Neural cell (in vitro differentiated cells): ENCODE data around the gene ZNF407. TPM values are rescaled to one million over a fixed set of nuclear protein-coding genes. Genes with fewer than 3 reads are reported as not detected.

Source experiments
- H2AFZ ChIP-seq: fragments of 200-600, 300-800 bp; sonication (generic), shearing (Covaris generic); 2 replicates; pipeline ENCODE4 v1.6.0; 2014; ENCODE audit warnings: low read depth, mild to moderate bottlenecking, antibody characterized with exemption, low read length, moderate library complexity
- H3F3A ChIP-seq: fragments of 200-600 bp; shearing (Covaris generic); 2 replicates; pipeline ENCODE4 v1.6.1; 2016; ENCODE audit warnings: mild to moderate bottlenecking, moderate library complexity, mixed read lengths, antibody characterized with exemption, low read length; ENCODE audit not compliant: insufficient read depth, poor library complexity, severe bottlenecking
- H3K27ac ChIP-seq: fragments of 200-600, 300-800 bp; sonication (generic), shearing (Covaris generic); 2 replicates; pipeline ENCODE4 v1.5.1; 2014; ENCODE audit warnings: mild to moderate bottlenecking, low read length, moderate library complexity
- H3K27me3 ChIP-seq: fragments of 300-800, 200-600 bp; sonication (generic), shearing (Covaris generic); 2 replicates; pipeline ENCODE4 v1.6.0; 2014; ENCODE audit warnings: mild to moderate bottlenecking, low read depth, low read length, moderate library complexity; ENCODE audit not compliant: insufficient read depth
- H3K36me3 ChIP-seq: fragments of 300-800, 200-600 bp; sonication (generic), shearing (Covaris generic); 2 replicates; pipeline ENCODE4 v1.5.1; 2014; ENCODE audit warnings: mild to moderate bottlenecking, antibody characterized with exemption, low read length, moderate library complexity; ENCODE audit not compliant: insufficient read depth
- H3K4me2 ChIP-seq: fragments of 300-800, 200-600 bp; sonication (generic), shearing (Covaris generic); 2 replicates; pipeline ENCODE4 v1.6.0; 2014; ENCODE audit warnings: mild to moderate bottlenecking, low read length
- H3K4me3 ChIP-seq: fragments of 300-800, 200-600 bp; sonication (generic), shearing (Covaris generic); 2 replicates; pipeline ENCODE4 v1.5.1; 2014; ENCODE audit warnings: mild to moderate bottlenecking, low read length, moderate library complexity
- H3K79me2 ChIP-seq: fragments of 200-600 bp; shearing (Covaris generic); replicated peaks from 2 replicates; pipeline ENCODE4 v1.6.0; 2014; ENCODE audit warnings: mild to moderate bottlenecking, low read length, moderate library complexity; ENCODE audit not compliant: insufficient read depth
- H3K9ac ChIP-seq: fragments of 300-800, 200-600 bp; sonication (generic), shearing (Covaris generic); 2 replicates; pipeline ENCODE4 v1.6.1; 2016; ENCODE audit warnings: mild to moderate bottlenecking, low read length, mixed read lengths
- H3K9me2 ChIP-seq: fragments of 200-600 bp; shearing (Covaris generic); 2 replicates; pipeline ENCODE4 v1.6.1; 2016; ENCODE audit warnings: mild to moderate bottlenecking, low read length, mixed read lengths; ENCODE audit not compliant: insufficient read depth
- H3K9me3 ChIP-seq: fragments of 200-600, 300-800 bp; sonication (generic), shearing (Covaris generic); 2 replicates; pipeline ENCODE4 v1.6.1; 2016; ENCODE audit warnings: mild to moderate bottlenecking, mixed run types, low read length, moderate library complexity, mixed read lengths
- H4K20me1 ChIP-seq: fragments of 200-600 bp; shearing (Covaris generic); 2 replicates; pipeline ENCODE4 v1.6.1; 2016; ENCODE audit warnings: mild to moderate bottlenecking, mixed run types; ENCODE audit not compliant: insufficient read depth
- EP300 ChIP-seq: fragments of 450-650 bp; conservative IDR thresholded peaks from 2 replicates; pipeline ENCODE4 v1.6.1; 2014; ENCODE audit warnings: antibody characterized with exemption, mild to moderate bottlenecking, moderate library complexity; ENCODE audit not compliant: poor library complexity, severe bottlenecking
- EZH2 ChIP-seq: fragments of 200-600, 300-800 bp; shearing (Covaris generic), sonication (generic); IDR thresholded peaks from 2 replicates; pipeline ENCODE4 v1.6.1; 2014; ENCODE audit warnings: antibody characterized with exemption, low read length, borderline replicate concordance, mild to moderate bottlenecking; ENCODE audit not compliant: insufficient read depth, poor library complexity, severe bottlenecking
- MXI1 ChIP-seq: fragments of 450-650 bp; conservative IDR thresholded peaks from 2 replicates; pipeline ENCODE4 v1.6.1; 2014; ENCODE audit warnings: antibody characterized with exemption, mild to moderate bottlenecking; ENCODE audit not compliant: poor library complexity, severe bottlenecking
- POLR2AphosphoS5 ChIP-seq: IDR thresholded peaks from 2 replicates; pipeline ENCODE4 v1.6.1; 2012
- RAD21 ChIP-seq: fragments of 450-650 bp; conservative IDR thresholded peaks from 2 replicates; pipeline ENCODE4 v1.6.1; 2014; ENCODE audit warnings: antibody characterized with exemption, mild to moderate bottlenecking, moderate library complexity
- SMC3 ChIP-seq: fragments of 450-650 bp; conservative IDR thresholded peaks from 2 replicates; pipeline ENCODE4 v1.6.1; 2014; ENCODE audit warnings: antibody characterized with exemption, mild to moderate bottlenecking, moderate library complexity; ENCODE audit not compliant: poor library complexity
- TAF1 ChIP-seq: IDR thresholded peaks from 2 replicates; pipeline ENCODE4 v1.6.1; 2012; ENCODE audit warnings: low read depth
- polyA plus RNA-seq: library from polyadenylated mRNA; depleted of rRNA; stranded (reverse); fragments of >200 nt; gene quantifications from 2 replicates; pipeline ENCODE4 v1.2.3, GENCODE V29; 2014
- TF ChIP-seq, protein P1 (sequence below): fragments of 450-650 bp; IDR thresholded peaks from 2 replicates; pipeline ENCODE4 v1.5.1; 2014; ENCODE audit warnings: antibody characterized with exemption, mild to moderate bottlenecking, moderate library complexity; ENCODE audit not compliant: poor library complexity, severe bottlenecking
- TF ChIP-seq, protein P2 (sequence below): IDR thresholded peaks from 2 replicates; pipeline ENCODE4 v1.6.1; 2012; ENCODE audit warnings: borderline replicate concordance

ZNF407 gene
- polyA plus RNA-seq, 1 donor from 2014 or later: 2.9 TPM

DNA sequence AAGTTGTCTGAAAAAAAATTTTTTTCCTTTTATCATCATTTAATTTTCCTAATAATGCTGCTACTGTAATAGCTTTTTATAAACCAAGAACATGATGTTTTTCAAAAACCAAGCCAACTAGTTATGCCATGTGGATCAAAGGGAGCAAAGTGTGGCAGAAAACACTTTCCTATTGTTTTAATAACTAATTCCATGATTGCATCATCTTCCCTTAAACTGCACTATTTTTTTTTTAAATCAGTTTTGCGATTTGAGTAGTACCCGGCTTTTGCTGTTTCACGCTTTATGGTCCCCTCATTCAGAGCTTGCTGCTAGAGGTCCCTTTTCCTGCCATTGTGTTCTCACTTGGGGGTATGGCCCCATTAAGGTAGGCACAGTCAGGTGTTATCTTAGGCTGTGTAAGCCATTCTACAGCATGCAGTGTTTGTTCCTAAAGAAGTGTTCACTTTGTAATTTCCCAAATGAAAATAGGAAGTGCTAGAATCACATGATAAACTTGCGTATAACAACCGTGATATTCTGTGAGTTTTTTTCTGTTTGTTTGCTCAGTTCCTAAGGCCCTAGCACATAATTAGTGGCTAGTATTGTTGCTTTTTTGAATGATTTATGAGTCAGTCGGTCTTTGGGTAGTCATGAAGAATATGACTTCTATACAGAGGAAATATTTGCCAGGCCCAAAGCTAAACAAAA lies 385.4 kb downstream of the ZNF407 start:
- Histone ChIP-seq H3K4me3 (no peak overlapping the region), H3K9me2 (no peaks in the 10 kb centered on the region), H3K36me3 (no peaks in the 10 kb centered on the region), H3F3A (no peaks in the 10 kb centered on the region), H2AFZ (no peak overlapping the region), H3K9me3 (no peaks in the 10 kb centered on the region), H3K79me2 (no peaks in the 10 kb centered on the region), H3K4me2 (no peak overlapping the region), H3K27ac (no peak overlapping the region), H3K27me3 (no peaks in the 10 kb centered on the region), H3K9ac (no peak overlapping the region), H4K20me1 (no peaks in the 10 kb centered on the region)
- no peak for TF ChIP-seq SMC3
- TF ChIP-seq, protein P1, sequence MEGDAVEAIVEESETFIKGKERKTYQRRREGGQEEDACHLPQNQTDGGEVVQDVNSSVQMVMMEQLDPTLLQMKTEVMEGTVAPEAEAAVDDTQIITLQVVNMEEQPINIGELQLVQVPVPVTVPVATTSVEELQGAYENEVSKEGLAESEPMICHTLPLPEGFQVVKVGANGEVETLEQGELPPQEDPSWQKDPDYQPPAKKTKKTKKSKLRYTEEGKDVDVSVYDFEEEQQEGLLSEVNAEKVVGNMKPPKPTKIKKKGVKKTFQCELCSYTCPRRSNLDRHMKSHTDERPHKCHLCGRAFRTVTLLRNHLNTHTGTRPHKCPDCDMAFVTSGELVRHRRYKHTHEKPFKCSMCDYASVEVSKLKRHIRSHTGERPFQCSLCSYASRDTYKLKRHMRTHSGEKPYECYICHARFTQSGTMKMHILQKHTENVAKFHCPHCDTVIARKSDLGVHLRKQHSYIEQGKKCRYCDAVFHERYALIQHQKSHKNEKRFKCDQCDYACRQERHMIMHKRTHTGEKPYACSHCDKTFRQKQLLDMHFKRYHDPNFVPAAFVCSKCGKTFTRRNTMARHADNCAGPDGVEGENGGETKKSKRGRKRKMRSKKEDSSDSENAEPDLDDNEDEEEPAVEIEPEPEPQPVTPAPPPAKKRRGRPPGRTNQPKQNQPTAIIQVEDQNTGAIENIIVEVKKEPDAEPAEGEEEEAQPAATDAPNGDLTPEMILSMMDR: no peak
- TF ChIP-seq POLR2AphosphoS5: no peak
- no peak for TF ChIP-seq RAD21
- TF ChIP-seq EP300: no peak
- TF ChIP-seq, protein P2, sequence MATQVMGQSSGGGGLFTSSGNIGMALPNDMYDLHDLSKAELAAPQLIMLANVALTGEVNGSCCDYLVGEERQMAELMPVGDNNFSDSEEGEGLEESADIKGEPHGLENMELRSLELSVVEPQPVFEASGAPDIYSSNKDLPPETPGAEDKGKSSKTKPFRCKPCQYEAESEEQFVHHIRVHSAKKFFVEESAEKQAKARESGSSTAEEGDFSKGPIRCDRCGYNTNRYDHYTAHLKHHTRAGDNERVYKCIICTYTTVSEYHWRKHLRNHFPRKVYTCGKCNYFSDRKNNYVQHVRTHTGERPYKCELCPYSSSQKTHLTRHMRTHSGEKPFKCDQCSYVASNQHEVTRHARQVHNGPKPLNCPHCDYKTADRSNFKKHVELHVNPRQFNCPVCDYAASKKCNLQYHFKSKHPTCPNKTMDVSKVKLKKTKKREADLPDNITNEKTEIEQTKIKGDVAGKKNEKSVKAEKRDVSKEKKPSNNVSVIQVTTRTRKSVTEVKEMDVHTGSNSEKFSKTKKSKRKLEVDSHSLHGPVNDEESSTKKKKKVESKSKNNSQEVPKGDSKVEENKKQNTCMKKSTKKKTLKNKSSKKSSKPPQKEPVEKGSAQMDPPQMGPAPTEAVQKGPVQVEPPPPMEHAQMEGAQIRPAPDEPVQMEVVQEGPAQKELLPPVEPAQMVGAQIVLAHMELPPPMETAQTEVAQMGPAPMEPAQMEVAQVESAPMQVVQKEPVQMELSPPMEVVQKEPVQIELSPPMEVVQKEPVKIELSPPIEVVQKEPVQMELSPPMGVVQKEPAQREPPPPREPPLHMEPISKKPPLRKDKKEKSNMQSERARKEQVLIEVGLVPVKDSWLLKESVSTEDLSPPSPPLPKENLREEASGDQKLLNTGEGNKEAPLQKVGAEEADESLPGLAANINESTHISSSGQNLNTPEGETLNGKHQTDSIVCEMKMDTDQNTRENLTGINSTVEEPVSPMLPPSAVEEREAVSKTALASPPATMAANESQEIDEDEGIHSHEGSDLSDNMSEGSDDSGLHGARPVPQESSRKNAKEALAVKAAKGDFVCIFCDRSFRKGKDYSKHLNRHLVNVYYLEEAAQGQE: no peak
- no peak for TF ChIP-seq MXI1
- TF ChIP-seq EZH2: no peak
- TF ChIP-seq TAF1: no peak

DNA sequence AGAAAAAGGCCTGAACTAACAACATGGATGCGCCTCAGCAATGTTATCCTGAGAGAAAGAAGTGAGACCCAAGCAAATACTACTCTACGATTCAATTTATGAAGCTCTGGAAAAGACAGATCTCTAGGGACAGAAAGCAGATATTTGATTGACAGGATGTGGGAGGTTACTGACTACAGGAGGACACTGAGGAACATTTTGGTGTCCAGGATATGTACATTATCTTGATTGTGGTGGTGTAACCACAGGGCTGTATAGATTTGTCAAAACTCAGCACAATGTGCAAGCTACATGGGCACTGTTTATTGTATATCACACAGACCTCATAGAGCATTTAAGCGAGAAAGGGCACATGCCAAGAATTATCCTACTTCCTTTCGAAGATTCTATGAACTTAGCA lies 391.5 kb downstream of the ZNF407 start:
- H4K20me1 ChIP-seq: no peaks in the 10 kb centered on the region
- H3K4me3 ChIP-seq: no peak overlapping the region
- H3K9ac ChIP-seq: no peak overlapping the region
- H3K9me3 ChIP-seq: no peaks in the 10 kb centered on the region
- H3K9me2 ChIP-seq: no peaks in the 10 kb centered on the region
- TF ChIP-seq MXI1 (no peak), EP300 (no peak), RAD21 (no peak), POLR2AphosphoS5 (no peak), SMC3 (no peak)
- H3K4me2 ChIP-seq: no peak overlapping the region
- no peaks in the 10 kb centered on the region for H3K79me2 ChIP-seq
- H3F3A ChIP-seq: no peaks in the 10 kb centered on the region
- H3K27me3 ChIP-seq: no peaks in the 10 kb centered on the region
- no peak overlapping the region for H2AFZ ChIP-seq
- no peaks in the 10 kb centered on the region for H3K36me3 ChIP-seq
- no peak overlapping the region for H3K27ac ChIP-seq
